Measurements from ENCODE around the gene BHLHE40. TPM values are rescaled to one million over a fixed set of nuclear protein-coding genes. Genes with fewer than 3 reads are reported as not detected.

The BHLHE40 gene
- polyA plus RNA-seq, 1 donor from 2014 or later, result not detected

- Histone ChIP-seq H3K79me2 (replicated peaks; ENCODE audit: insufficient read depth, low read length) (no peaks in the 10 kb centered on the region), H3K9ac (ENCODE audit: low read length) (no peak overlapping the region), H3F3A (ENCODE audit: insufficient read depth, low read length, poor library complexity, severe bottlenecking) (no peaks in the 10 kb centered on the region), H3K36me3 (ENCODE audit: insufficient read depth, low read length) (no peaks in the 10 kb centered on the region), H3K27me3 (ENCODE audit: insufficient read depth, low read depth, low read length) (no peaks in the 10 kb centered on the region), H3K9me3 (ENCODE audit: low read length) (no peaks in the 10 kb centered on the region), H2AFZ (ENCODE audit: low read depth, low read length) (no peak overlapping the region), H3K4me2 (ENCODE audit: low read length) (no peak overlapping the region), H4K20me1 (ENCODE audit: insufficient read depth) (no peaks in the 10 kb centered on the region), H3K9me2 (ENCODE audit: insufficient read depth, low read length) (no peaks in the 10 kb centered on the region), H3K27ac (ENCODE audit: low read length) (no peak overlapping the region), H3K4me3 (ENCODE audit: low read length) (no peak overlapping the region)
- TF ChIP-seq MXI1 (conservative IDR thresholded peaks at IDR 0.05; ENCODE audit: poor library complexity, severe bottlenecking) (no peak), SMC3 (conservative IDR thresholded peaks at IDR 0.05; ENCODE audit: poor library complexity) (no peak), TAF1 (IDR thresholded peaks at IDR 0.05; ENCODE audit: low read depth) (no peak), RAD21 (conservative IDR thresholded peaks at IDR 0.05) (no peak), CTCF (IDR thresholded peaks at IDR 0.05; ENCODE audit: poor library complexity, severe bottlenecking) (no peak), POLR2AphosphoS5 (IDR thresholded peaks at IDR 0.05) (no peak), EZH2 (IDR thresholded peaks at IDR 0.05; ENCODE audit: borderline replicate concordance, insufficient read depth, low read length, poor library complexity, severe bottlenecking) (no peak), EP300 (conservative IDR thresholded peaks at IDR 0.05; ENCODE audit: poor library complexity, severe bottlenecking) (no peak)
- TF ChIP-seq, protein P1, sequence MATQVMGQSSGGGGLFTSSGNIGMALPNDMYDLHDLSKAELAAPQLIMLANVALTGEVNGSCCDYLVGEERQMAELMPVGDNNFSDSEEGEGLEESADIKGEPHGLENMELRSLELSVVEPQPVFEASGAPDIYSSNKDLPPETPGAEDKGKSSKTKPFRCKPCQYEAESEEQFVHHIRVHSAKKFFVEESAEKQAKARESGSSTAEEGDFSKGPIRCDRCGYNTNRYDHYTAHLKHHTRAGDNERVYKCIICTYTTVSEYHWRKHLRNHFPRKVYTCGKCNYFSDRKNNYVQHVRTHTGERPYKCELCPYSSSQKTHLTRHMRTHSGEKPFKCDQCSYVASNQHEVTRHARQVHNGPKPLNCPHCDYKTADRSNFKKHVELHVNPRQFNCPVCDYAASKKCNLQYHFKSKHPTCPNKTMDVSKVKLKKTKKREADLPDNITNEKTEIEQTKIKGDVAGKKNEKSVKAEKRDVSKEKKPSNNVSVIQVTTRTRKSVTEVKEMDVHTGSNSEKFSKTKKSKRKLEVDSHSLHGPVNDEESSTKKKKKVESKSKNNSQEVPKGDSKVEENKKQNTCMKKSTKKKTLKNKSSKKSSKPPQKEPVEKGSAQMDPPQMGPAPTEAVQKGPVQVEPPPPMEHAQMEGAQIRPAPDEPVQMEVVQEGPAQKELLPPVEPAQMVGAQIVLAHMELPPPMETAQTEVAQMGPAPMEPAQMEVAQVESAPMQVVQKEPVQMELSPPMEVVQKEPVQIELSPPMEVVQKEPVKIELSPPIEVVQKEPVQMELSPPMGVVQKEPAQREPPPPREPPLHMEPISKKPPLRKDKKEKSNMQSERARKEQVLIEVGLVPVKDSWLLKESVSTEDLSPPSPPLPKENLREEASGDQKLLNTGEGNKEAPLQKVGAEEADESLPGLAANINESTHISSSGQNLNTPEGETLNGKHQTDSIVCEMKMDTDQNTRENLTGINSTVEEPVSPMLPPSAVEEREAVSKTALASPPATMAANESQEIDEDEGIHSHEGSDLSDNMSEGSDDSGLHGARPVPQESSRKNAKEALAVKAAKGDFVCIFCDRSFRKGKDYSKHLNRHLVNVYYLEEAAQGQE (IDR thresholded peaks at IDR 0.05; ENCODE audit: borderline replicate concordance), result no peak
Observed at GRCh38 chr3:4939276-4939675, 40.0 kb upstream of the BHLHE40 start.

- Histone ChIP-seq H3K27ac (ENCODE audit: low read length) (no peak overlapping the region), H3K9me3 (ENCODE audit: low read length) (no peaks in the 10 kb centered on the region), H3K9ac (ENCODE audit: low read length) (no peak overlapping the region), H3K27me3 (ENCODE audit: insufficient read depth, low read depth, low read length) (no peaks in the 10 kb centered on the region), H3F3A (ENCODE audit: insufficient read depth, low read length, poor library complexity, severe bottlenecking) (no peaks in the 10 kb centered on the region), H3K4me2 (ENCODE audit: low read length) (no peak overlapping the region), H3K4me3 (ENCODE audit: low read length) (no peak overlapping the region), H2AFZ (ENCODE audit: low read depth, low read length) (no peak overlapping the region), H4K20me1 (ENCODE audit: insufficient read depth) (no peaks in the 10 kb centered on the region), H3K36me3 (ENCODE audit: insufficient read depth, low read length) (no peaks in the 10 kb centered on the region), H3K9me2 (ENCODE audit: insufficient read depth, low read length) (no peaks in the 10 kb centered on the region), H3K79me2 (replicated peaks; ENCODE audit: insufficient read depth, low read length) (no peaks in the 10 kb centered on the region)
- TF ChIP-seq EZH2 (IDR thresholded peaks at IDR 0.05; ENCODE audit: borderline replicate concordance, insufficient read depth, low read length, poor library complexity, severe bottlenecking) (no peak), SMC3 (conservative IDR thresholded peaks at IDR 0.05; ENCODE audit: poor library complexity) (no peak), RAD21 (conservative IDR thresholded peaks at IDR 0.05) (no peak), CTCF (IDR thresholded peaks at IDR 0.05; ENCODE audit: poor library complexity, severe bottlenecking) (no peak), POLR2AphosphoS5 (IDR thresholded peaks at IDR 0.05) (no peak), TAF1 (IDR thresholded peaks at IDR 0.05; ENCODE audit: low read depth) (no peak), MXI1 (conservative IDR thresholded peaks at IDR 0.05; ENCODE audit: poor library complexity, severe bottlenecking) (no peak), EP300 (conservative IDR thresholded peaks at IDR 0.05; ENCODE audit: poor library complexity, severe bottlenecking) (no peak)
- TF ChIP-seq, protein P1 (IDR thresholded peaks at IDR 0.05; ENCODE audit: borderline replicate concordance), result no peak
Observed at GRCh38 chr3:4940985-4941384, 38.3 kb upstream of the BHLHE40 start.

All from neural cell (in vitro differentiated cells).